ENCODE measurements around the gene INCA1.

Gene INCA1

GRCh38 chr17:4969551-4970173, 27.7 kb downstream of the INCA1 start:
- peaks cover 31% of the 10 kb centered on the region for H3K79me2 ChIP-seq (ENCODE audit: control insufficient read depth, insufficient read depth, low read length, unreplicated experiment)
- H3K4me3 ChIP-seq (ENCODE audit: low read depth, low read length), result peak overlapping the region; percentile 89
- H2AFZ ChIP-seq (ENCODE audit: low read length, unreplicated experiment), result no peak overlapping the region
- peak overlapping the region; percentile 97 for H3K27ac ChIP-seq (ENCODE audit: low read depth, low read length)
- peaks cover 17% of the 10 kb centered on the region for H3K36me3 ChIP-seq (ENCODE audit: insufficient read depth, low read length)
- peaks cover 22% of the 10 kb centered on the region for H3K4me1 ChIP-seq (ENCODE audit: control insufficient read depth, insufficient read depth, low read length, unreplicated experiment)
- no peaks in the 10 kb centered on the region for H3K27me3 ChIP-seq (ENCODE audit: insufficient read depth, low read length)

- H2AFZ ChIP-seq (ENCODE audit: low read length, unreplicated experiment), result no peak overlapping the region
Measured at GRCh38 chr17:4969047-4969550, 28.2 kb downstream of the INCA1 start.

DNA sequence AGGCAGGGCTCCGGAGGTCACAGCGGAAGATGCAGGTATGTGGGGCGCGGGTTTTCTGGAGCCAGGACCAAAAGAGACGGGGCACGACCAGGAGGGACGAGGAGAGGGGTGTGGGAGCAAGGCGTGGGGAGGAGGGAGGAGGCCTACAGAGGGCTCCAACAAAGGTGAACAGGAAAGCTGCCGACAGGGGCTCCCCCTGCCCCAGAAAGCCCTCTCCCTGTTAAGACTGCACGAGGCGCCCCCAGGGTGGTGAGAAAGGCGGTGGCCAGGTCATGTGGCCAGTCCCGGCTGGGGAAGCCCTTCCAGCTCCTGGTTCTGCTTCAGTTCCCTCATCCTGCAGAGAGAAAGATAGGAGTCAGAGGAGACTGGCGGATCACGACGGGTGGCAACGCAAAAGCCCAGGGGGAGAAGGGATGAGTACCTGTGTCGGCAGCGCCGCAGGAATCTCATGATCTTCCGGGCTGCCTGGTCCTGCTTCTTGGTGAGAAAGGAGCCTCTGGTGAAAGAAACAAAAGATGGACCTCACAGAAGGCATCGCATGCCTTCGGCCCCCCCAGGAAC, 28.8 kb downstream of the INCA1 start:
- Histone ChIP-seq H3K27ac (ENCODE audit: low read depth, low read length) (peak overlapping the region; percentile 97), H2AFZ (ENCODE audit: low read length, unreplicated experiment) (no peak overlapping the region), H3K4me3 (ENCODE audit: low read depth, low read length) (peak overlapping the region; percentile 89), H3K79me2 (ENCODE audit: control insufficient read depth, insufficient read depth, low read length, unreplicated experiment) (peaks cover 31% of the 10 kb centered on the region), H3K36me3 (ENCODE audit: insufficient read depth, low read length) (peaks cover 17% of the 10 kb centered on the region), H3K4me1 (ENCODE audit: control insufficient read depth, insufficient read depth, low read length, unreplicated experiment) (peaks cover 22% of the 10 kb centered on the region), H3K27me3 (ENCODE audit: insufficient read depth, low read length) (no peaks in the 10 kb centered on the region)

More at GRCh38 chr17:4969047-4969550, 28.2 kb downstream of the INCA1 start:
- Histone ChIP-seq H3K79me2 (ENCODE audit: control insufficient read depth, insufficient read depth, low read length, unreplicated experiment) (peaks cover 31% of the 10 kb centered on the region), H3K4me1 (ENCODE audit: control insufficient read depth, insufficient read depth, low read length, unreplicated experiment) (peaks cover 22% of the 10 kb centered on the region), H3K36me3 (ENCODE audit: insufficient read depth, low read length) (peaks cover 17% of the 10 kb centered on the region), H3K4me3 (ENCODE audit: low read depth, low read length) (peak overlapping the region; percentile 89), H3K27ac (ENCODE audit: low read depth, low read length) (peak overlapping the region; percentile 97), H3K27me3 (ENCODE audit: insufficient read depth, low read length) (no peaks in the 10 kb centered on the region)

DNA sequence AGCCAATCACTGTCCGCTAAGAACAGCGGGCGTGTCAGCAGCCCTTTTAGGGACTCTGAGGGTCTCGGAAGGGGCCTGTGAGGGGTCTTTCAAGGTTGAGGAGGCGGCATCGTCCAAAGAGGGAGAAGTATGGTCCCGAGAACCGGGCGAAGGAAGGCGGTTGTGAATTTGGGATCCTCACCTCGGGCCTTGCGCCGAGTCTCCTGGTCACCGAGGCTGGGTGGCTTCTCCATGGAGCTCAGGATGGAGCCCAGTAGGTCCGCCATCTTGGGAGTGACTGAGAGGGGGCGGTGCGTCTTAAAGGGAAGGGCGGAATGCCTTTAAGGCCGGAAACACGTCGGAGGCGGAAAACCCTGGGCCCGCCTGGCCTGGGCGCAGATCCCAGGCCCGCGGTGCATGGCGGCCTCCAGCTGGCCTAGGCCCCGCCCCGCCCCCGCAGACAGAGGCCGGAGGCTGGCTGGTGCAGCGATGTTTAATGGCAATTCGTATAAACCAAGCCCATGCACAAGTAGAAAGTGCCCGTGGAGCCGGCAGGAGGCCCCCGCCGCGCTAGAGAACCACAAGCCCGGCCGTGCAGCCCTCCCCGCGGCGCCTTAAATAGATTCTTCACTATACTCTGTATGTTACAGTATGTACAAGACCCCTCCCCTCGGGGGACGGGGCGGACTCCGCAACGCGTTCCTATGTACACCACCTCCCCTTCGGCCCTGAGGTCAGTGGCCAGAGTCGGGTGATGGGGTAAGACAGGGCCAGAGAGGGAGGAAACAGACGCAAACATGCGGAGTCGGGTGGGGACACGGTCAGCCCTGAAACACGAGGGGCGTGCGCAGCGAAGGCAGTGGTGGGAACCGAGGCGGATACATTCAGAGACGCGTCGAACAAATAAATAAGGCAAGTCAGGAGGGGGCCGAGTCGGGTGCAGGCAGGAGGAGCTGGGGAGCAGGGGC, 29.5 kb downstream of the INCA1 start, which contains the start of gene SPAG7:
TSS of gene SPAG7 (minus strand) at position 279 of the 947 bp plus-strand sequence. CDS start at position 266, 13 bp downstream.
- Histone ChIP-seq H3K36me3 (ENCODE audit: insufficient read depth, low read length) (peaks cover 17% of the 10 kb centered on the region), H3K27me3 (ENCODE audit: insufficient read depth, low read length) (no peaks in the 10 kb centered on the region), H3K4me3 (ENCODE audit: low read depth, low read length) (peak within 1 kb of the TSS; percentile 89), H3K79me2 (ENCODE audit: control insufficient read depth, insufficient read depth, low read length, unreplicated experiment) (peaks cover 31% of the 10 kb centered on the region), H2AFZ (ENCODE audit: low read length, unreplicated experiment) (no peak within 1 kb of the TSS), H3K27ac (ENCODE audit: low read depth, low read length) (peak within 1 kb of the TSS; percentile 97), H3K4me1 (ENCODE audit: control insufficient read depth, insufficient read depth, low read length, unreplicated experiment) (peaks cover 22% of the 10 kb centered on the region)

- Histone ChIP-seq H2AFZ (ENCODE audit: low read length, unreplicated experiment) (no peak overlapping the region), H3K79me2 (ENCODE audit: control insufficient read depth, insufficient read depth, low read length, unreplicated experiment) (peaks cover 31% of the 10 kb centered on the region), H3K4me1 (ENCODE audit: control insufficient read depth, insufficient read depth, low read length, unreplicated experiment) (peaks cover 22% of the 10 kb centered on the region), H3K27me3 (ENCODE audit: insufficient read depth, low read length) (no peaks in the 10 kb centered on the region), H3K27ac (ENCODE audit: low read depth, low read length) (peak overlapping the region; percentile 97), H3K4me3 (ENCODE audit: low read depth, low read length) (peak overlapping the region; percentile 89), H3K36me3 (ENCODE audit: insufficient read depth, low read length) (peaks cover 17% of the 10 kb centered on the region)
Measured at GRCh38 chr17:4966844-4967538, 30.3 kb downstream of the INCA1 start.

DNA sequence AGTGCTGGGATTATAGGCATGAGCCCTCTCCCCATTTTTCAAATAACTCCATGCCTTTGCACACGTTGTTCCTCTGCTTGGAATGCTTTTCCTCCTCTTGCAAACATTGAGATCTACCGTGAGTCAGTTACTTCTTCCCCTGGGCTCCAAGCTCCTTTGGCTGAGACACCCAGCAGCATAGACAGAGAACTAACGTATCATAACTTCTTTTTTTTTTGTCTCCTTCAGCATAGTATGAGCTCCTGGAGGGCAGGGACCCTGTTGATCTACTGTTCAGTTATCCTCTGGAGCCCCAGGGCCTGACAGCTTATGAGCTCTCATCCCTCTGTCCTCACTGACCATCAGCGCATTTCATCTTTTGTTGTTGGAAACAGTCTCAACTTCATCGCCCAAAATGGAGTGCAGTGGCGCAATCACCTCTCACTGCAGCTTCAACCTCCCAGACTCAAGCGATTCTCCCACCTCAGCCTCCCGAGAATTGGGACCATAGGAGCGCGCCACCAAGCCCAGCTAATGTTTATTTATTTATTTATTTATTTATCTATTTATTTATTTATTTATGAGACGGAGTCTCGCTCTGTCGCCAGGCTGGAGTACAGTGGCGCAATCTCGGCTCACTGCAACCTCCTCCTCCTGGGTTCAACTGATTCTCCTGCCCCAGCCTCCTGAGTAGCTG, 31.9 kb downstream of the INCA1 start:
- no peaks in the 10 kb centered on the region for H3K27me3 ChIP-seq (ENCODE audit: insufficient read depth, low read length)

GRCh38 chr17:4960279-4960922, 36.9 kb downstream of the INCA1 start:
- Histone ChIP-seq H3K27me3 (ENCODE audit: insufficient read depth, low read length) (no peaks in the 10 kb centered on the region), H2AFZ (ENCODE audit: low read length, unreplicated experiment) (no peak overlapping the region), H3K36me3 (ENCODE audit: insufficient read depth, low read length) (peaks cover 7% of the 10 kb centered on the region; the same call in 1 of the 2 replicates), H3K79me2 (ENCODE audit: control insufficient read depth, insufficient read depth, low read length, unreplicated experiment) (peaks cover 4% of the 10 kb centered on the region), H3K4me1 (ENCODE audit: control insufficient read depth, insufficient read depth, low read length, unreplicated experiment) (no peaks in the 10 kb centered on the region), H3K27ac (ENCODE audit: low read depth, low read length) (no peak overlapping the region), H3K4me3 (ENCODE audit: low read depth, low read length) (no peak overlapping the region)

More for the DNA sequence above, 31.9 kb downstream of the INCA1 start:
- H3K79me2 ChIP-seq (ENCODE audit: control insufficient read depth, insufficient read depth, low read length, unreplicated experiment), result peaks cover 29% of the 10 kb centered on the region
- no peak overlapping the region for H3K4me3 ChIP-seq (ENCODE audit: low read depth, low read length)
- no peak overlapping the region for H2AFZ ChIP-seq (ENCODE audit: low read length, unreplicated experiment)
- peaks cover 14% of the 10 kb centered on the region for H3K4me1 ChIP-seq (ENCODE audit: control insufficient read depth, insufficient read depth, low read length, unreplicated experiment)
- H3K36me3 ChIP-seq (ENCODE audit: insufficient read depth, low read length), result peaks cover 13% of the 10 kb centered on the region
- peak overlapping the region; percentile 97; the same call in 1 of the 2 replicates for H3K27ac ChIP-seq (ENCODE audit: low read depth, low read length)

DNA sequence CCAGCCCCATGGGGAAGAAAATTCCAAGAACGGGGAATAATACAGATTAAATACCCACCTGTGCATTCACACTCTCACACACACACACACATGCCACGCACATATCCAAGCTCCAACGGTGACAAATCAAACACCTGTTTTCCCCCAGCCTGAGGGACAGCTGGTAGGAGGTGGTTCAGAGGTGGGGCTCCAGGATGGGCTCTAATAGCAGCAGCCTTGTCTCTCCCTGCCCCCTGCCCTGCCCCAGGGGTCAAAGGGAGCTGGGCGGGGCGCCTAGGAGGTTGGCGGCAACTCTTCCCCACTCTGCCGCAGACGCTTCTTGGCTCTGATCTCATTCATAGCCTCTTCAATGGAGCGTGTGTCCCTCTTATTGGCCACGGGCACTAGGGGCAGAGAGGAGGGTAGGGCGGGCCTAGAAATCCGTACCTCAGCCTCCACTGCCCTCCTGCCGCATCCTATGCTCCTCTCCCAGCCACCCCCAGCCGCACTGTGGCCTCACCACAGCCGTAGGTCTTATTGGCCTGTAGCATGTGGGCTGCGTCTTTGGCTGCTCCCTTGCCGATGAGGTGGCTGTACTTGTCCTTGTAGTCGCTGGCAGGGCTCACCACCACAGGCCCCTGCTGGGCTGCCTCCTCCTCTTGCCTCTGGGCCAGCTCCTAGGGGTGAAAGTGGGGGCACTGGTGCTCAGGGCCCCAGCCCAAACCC, 37.9 kb downstream of the INCA1 start:
- no peak overlapping the region for H2AFZ ChIP-seq (ENCODE audit: low read length, unreplicated experiment)
- no peaks in the 10 kb centered on the region for H3K79me2 ChIP-seq (ENCODE audit: control insufficient read depth, insufficient read depth, low read length, unreplicated experiment)
- H3K36me3 ChIP-seq (ENCODE audit: insufficient read depth, low read length), result 0 out of 2 replicates have a peak, but pooled peaks cover 4% of the 10 kb centered on the region
- H3K4me3 ChIP-seq (ENCODE audit: low read depth, low read length), result no peak overlapping the region
- H3K27ac ChIP-seq (ENCODE audit: low read depth, low read length), result no peak overlapping the region
- no peaks in the 10 kb centered on the region for H3K27me3 ChIP-seq (ENCODE audit: insufficient read depth, low read length)
- no peaks in the 10 kb centered on the region for H3K4me1 ChIP-seq (ENCODE audit: control insufficient read depth, insufficient read depth, low read length, unreplicated experiment)

DNA sequence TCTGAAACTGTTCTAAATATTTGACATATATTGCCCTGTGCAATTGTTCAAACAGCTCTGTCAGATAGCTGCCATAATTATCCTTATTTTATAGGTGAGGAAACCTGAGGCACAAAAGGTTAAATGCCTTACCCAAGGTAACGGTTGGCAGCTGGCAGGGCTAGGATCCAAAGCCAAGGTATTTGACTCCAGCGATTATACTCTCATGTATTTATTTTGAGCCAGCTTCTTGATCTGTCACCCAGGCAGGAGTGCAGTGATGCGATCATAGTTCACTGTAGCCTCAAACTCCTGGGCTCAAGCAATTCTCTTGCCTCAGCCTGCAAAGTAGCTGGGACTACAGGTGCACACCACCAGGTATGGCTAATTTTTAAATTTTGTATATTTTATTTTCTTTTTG, 39.2 kb downstream of the INCA1 start:
- H3K4me1 ChIP-seq (ENCODE audit: control insufficient read depth, insufficient read depth, low read length, unreplicated experiment), result peaks cover 12% of the 10 kb centered on the region
- no peaks in the 10 kb centered on the region for H3K27me3 ChIP-seq (ENCODE audit: insufficient read depth, low read length)
- 0 out of 2 replicates have a peak, but pooled peaks cover 4% of the 10 kb centered on the region for H3K36me3 ChIP-seq (ENCODE audit: insufficient read depth, low read length)
- H3K79me2 ChIP-seq (ENCODE audit: control insufficient read depth, insufficient read depth, low read length, unreplicated experiment), result no peaks in the 10 kb centered on the region
- H3K27ac ChIP-seq (ENCODE audit: low read depth, low read length), result no peak overlapping the region
- no peak overlapping the region for H2AFZ ChIP-seq (ENCODE audit: low read length, unreplicated experiment)
- H3K4me3 ChIP-seq (ENCODE audit: low read depth, low read length), result no peak overlapping the region
